Kidney (tissue), 14 donors: Measurements from ENCODE around the gene LCN2. TPM values are rescaled to one million over a fixed set of nuclear protein-coding genes. Genes with fewer than 3 reads are reported as not detected.
A peak's percentile ranks its signal among the peaks of the same experiment; 100 is the strongest.

ENCODE experiments used
- DNase-seq, 5 donors: peaks; one replicate each; pipeline ENCODE4 v3.0.0-alpha.2; 2013 to 2020
- FAIRE-seq: peaks from 2 replicates; lab custom pipeline; 2012; peaks lifted over from hg19 to GRCh38; lab: Jason Lieb, UNC
- H3K27ac ChIP-seq, 2 donors: one replicate each; pipeline ENCODE4 v1.7.0; 2013; ENCODE audit warnings: low read depth in 2 of 2, low read length in 2 of 2, inconsistent platforms in 1 of 2
- H3K27me3 ChIP-seq: one replicate; pipeline ENCODE4 v1.7.1; 2013; ENCODE audit warnings: low read length, inconsistent platforms; ENCODE audit not compliant: control insufficient read depth, insufficient read depth
- H3K36me3 ChIP-seq, 3 donors: one replicate each; pipeline versions ENCODE4 v1.7.0 to v1.7.1; 2013; ENCODE audit warnings: low read length in 3 of 3, control low read depth in 1 of 3, inconsistent platforms in 1 of 3; ENCODE audit not compliant: insufficient read depth in 3 of 3, control insufficient read depth in 2 of 3
- H3K4me1 ChIP-seq, 3 donors: one replicate each; pipeline versions ENCODE4 v1.7.0 to v1.7.1; 2013; ENCODE audit warnings: low read length in 3 of 3, inconsistent platforms in 1 of 3, low read depth in 1 of 3; ENCODE audit not compliant: control insufficient read depth in 2 of 3, insufficient read depth in 2 of 3
- H3K4me3 ChIP-seq, 3 donors: one replicate each; pipeline versions ENCODE4 v1.7.0 to v1.8.1; 2013; ENCODE audit warnings: low read length in 3 of 3, control low read depth in 1 of 3, inconsistent platforms in 1 of 3
- H3K9ac ChIP-seq, 3 donors: one replicate each; pipeline versions ENCODE4 v1.7.0 to v1.7.1; 2013; ENCODE audit warnings: low read length in 3 of 3, control low read depth in 1 of 3, inconsistent platforms in 1 of 3
- H3K9me3 ChIP-seq, 3 donors: one replicate each; pipeline versions ENCODE4 v1.7.0 to v1.7.1; 2013; ENCODE audit warnings: low read length in 3 of 3, control low read depth in 1 of 3, inconsistent platforms in 1 of 3; ENCODE audit not compliant: control insufficient read depth in 2 of 3, insufficient read depth in 1 of 3
- CTCF ChIP-seq: IDR thresholded peaks from 3 replicates; pipeline ENCODE4 v1.5.1; 2012; ENCODE audit warnings: mild to moderate bottlenecking, moderate library complexity, borderline replicate concordance; ENCODE audit not compliant: insufficient read depth; ENCODE audit errors: extremely low read depth
- intact Hi-C: fragments of 100-400 bp; cut with DNase I; formaldehyde crosslinking; loops from one replicate; pipeline ENCODE4 v1.11.1; 2022
- polyA plus RNA-seq: library from polyadenylated mRNA; stranded (reverse); fragments of 350-450 nt; fragmentation: Illumina TruSeq; extraction: RNeasy Lipid Tissue Mini Kit (QIAGEN cat#74804); gene quantifications from one replicate; pipeline ENCODE4 v1.2.3, GENCODE V29; 2014; ENCODE audit warnings: low read depth, low replicate concordance; ENCODE audit not compliant: insufficient read depth
- total RNA-seq: library from RNA; stranded (reverse); fragmentation: NEBNext Ultra II Directional; extraction: Animal tissue kit (Norgen Biotek cat#: 25700); gene quantifications from one replicate; pipeline ENCODE4 v1.2.1, GENCODE V29; 2021
- donor health status: control.
- donor health status: control.
- donor health status: control.
- donor health status: control.
- donor health status: control.
- donor health status: DM: yes; HTN: yes; CAD: no.
- donor health status: Normal renal cell carcinoma (clear cell type).

LCN2 gene
- total and polyA plus RNA-seq, 2 donors from 2014 or later = 8.2 to 198 TPM

GRCh38 chr9:128113526-128114325, 35.5 kb upstream of the LCN2 start:
- intact Hi-C loops = loop anchor here (10.0 kb wide), 1 partner anchor 169 kb away; no protein-coding TSS in a partner anchor
- H3K36me3 ChIP-seq = no peaks in the 10 kb centered on the region
- DNase-seq (peak in 1 of 5 donors; percentile 71), FAIRE-seq (no peak)
- peak overlapping the region; percentile 98 to 99 for H3K27ac ChIP-seq
- H3K4me3 ChIP-seq = peak overlapping the region in 2 of 3 donors; percentile 44 to 52
- no peaks in the 10 kb centered on the region for H3K9me3 ChIP-seq
- no peaks in the 10 kb centered on the region for H3K27me3 ChIP-seq
- TF ChIP-seq CTCF = no peak
- H3K4me1 ChIP-seq = peaks cover 0 to 28% (median 19%) of the 10 kb centered on the region in 3 donors
- peak overlapping the region in 1 of 3 donors; percentile 91 for H3K9ac ChIP-seq

- H3K4me3 ChIP-seq = peak overlapping the region in 2 of 3 donors; percentile 49 to 52
- H3K27me3 ChIP-seq = no peaks in the 10 kb centered on the region
- FAIRE-seq (no peak), DNase-seq (peak; percentile 60 to 78 (median 61))
- H3K4me1 ChIP-seq = peaks cover 0 to 28% (median 19%) of the 10 kb centered on the region in 3 donors
- TF ChIP-seq CTCF = no peak
- no peaks in the 10 kb centered on the region for H3K9me3 ChIP-seq
- H3K36me3 ChIP-seq = no peaks in the 10 kb centered on the region
- peak overlapping the region; percentile 98 to 99 for H3K27ac ChIP-seq
- H3K9ac ChIP-seq = peak overlapping the region in 2 of 3 donors; percentile 58 to 91
- intact Hi-C loops = loop anchor here (10.0 kb wide), 1 partner anchor 170 kb away; no protein-coding TSS in a partner anchor
Measured at GRCh38 chr9:128114326-128115186, 34.7 kb upstream of the LCN2 start.

GRCh38 chr9:128115187-128116103, 33.8 kb upstream of the LCN2 start:
- H3K27me3 ChIP-seq = no peaks in the 10 kb centered on the region
- peak overlapping the region in 2 of 3 donors; percentile 58 to 91 for H3K9ac ChIP-seq
- H3K9me3 ChIP-seq = no peaks in the 10 kb centered on the region
- H3K27ac ChIP-seq = peak overlapping the region; percentile 98 to 99
- no peak for TF ChIP-seq CTCF
- peak overlapping the region in 2 of 3 donors; percentile 49 to 52 for H3K4me3 ChIP-seq
- H3K36me3 ChIP-seq = no peaks in the 10 kb centered on the region
- H3K4me1 ChIP-seq = peaks cover 0 to 28% (median 19%) of the 10 kb centered on the region in 3 donors
- FAIRE-seq (no peak), DNase-seq (peak in 4 of 5 donors; percentile 50 to 95 (median 67))
- intact Hi-C loops = loop anchor here (10.0 kb wide), 1 partner anchor 171 kb away; no protein-coding TSS in a partner anchor
